Lung (tissue), 12 donors: ENCODE data around the gene NR2F1-AS1. TPM values are rescaled to one million over a fixed set of nuclear protein-coding genes. Genes with fewer than 3 reads are reported as not detected.

Source experiments
- ATAC-seq: fragments of 200-7000 bp; cut with Tn5 transposase; one replicate; pipeline ENCODE4 v1.9.1; 2020; ENCODE audit warnings: moderate number of reproducible peaks; ENCODE audit not compliant: insufficient read depth, low FRiP score
- DNase-seq, 3 donors: peaks; one replicate each; pipeline ENCODE4 v3.0.0-alpha.2; 2013 to 2017
- H3K27ac ChIP-seq, 2 donors: one replicate each; pipeline ENCODE4 v1.5.1; 2013; ENCODE audit warnings: mild to moderate bottlenecking in 2 of 2, moderate library complexity in 2 of 2, control low read depth in 1 of 2, inconsistent platforms in 1 of 2, low read depth in 1 of 2, low read length in 1 of 2
- H3K27me3 ChIP-seq, 3 donors: one replicate each; pipeline ENCODE4 v1.5.1; 2013; ENCODE audit warnings: low read length in 2 of 3; ENCODE audit not compliant: control insufficient read depth in 3 of 3, insufficient read depth in 3 of 3
- H3K36me3 ChIP-seq, 4 donors: one replicate each; pipeline ENCODE4 v1.5.1; 2013; ENCODE audit warnings: low read length in 4 of 4, mild to moderate bottlenecking in 1 of 4, moderate library complexity in 1 of 4; ENCODE audit not compliant: control insufficient read depth in 4 of 4, insufficient read depth in 4 of 4
- H3K4me1 ChIP-seq, 5 donors: one replicate each; pipeline ENCODE4 v1.5.1; 2013; ENCODE audit warnings: low read length in 5 of 5, mild to moderate bottlenecking in 2 of 5, moderate library complexity in 1 of 5; ENCODE audit not compliant: control insufficient read depth in 5 of 5, insufficient read depth in 5 of 5
- H3K4me3 ChIP-seq: one replicate; pipeline ENCODE4 v1.5.1; 2013; ENCODE audit warnings: mild to moderate bottlenecking, control low read depth, moderate library complexity
- H3K9ac ChIP-seq, 2 donors: one replicate each; pipeline ENCODE4 v1.5.1; 2013; ENCODE audit warnings: low read length in 2 of 2, control low read depth in 1 of 2; ENCODE audit not compliant: insufficient read depth in 1 of 2
- H3K9me3 ChIP-seq, 4 donors: one replicate each; pipeline ENCODE4 v1.5.1; 2013; ENCODE audit warnings: low read length in 3 of 4, mild to moderate bottlenecking in 1 of 4, moderate library complexity in 1 of 4; ENCODE audit not compliant: control insufficient read depth in 4 of 4, insufficient read depth in 3 of 4
- WGBS, 2 donors: extraction: QIAGEN DNeasy Blood & Tissue Kit; methylation state at CpG; one replicate each; pipeline ENCODE4 v1.1.7; 2013; 5-methylcytosine and 5-hydroxymethylcytosine counted together
- polyA plus RNA-seq, 2 donors: library from polyadenylated mRNA; stranded (reverse); fragments of 200-250 nt; gene quantifications; one replicate each; pipeline ENCODE4 v1.2.1, GENCODE V29; 2013
- total RNA-seq, 2 donors: library from RNA; depleted of rRNA in 1 of 2; stranded (reverse); fragments of >200 nt in 1 of 2; gene quantifications; one replicate each; pipeline ENCODE4 v1.2.1, GENCODE V29; 2014 to 2021
- TF ChIP-seq, protein P1 (sequence below): IDR thresholded peaks from 2 replicates; pipeline ENCODE4 v1.5.1; 2012; ENCODE audit warnings: mild to moderate bottlenecking; ENCODE audit errors: control extremely low read depth, extremely low read depth
- donor health status: control.
- donor health status: control.
- donor health status: Bipolar disorder and iron deficiency.
- donor health status: healthy.
- donor health status: DM: yes; HTN: yes; CAD: no.

Gene NR2F1-AS1
- total and polyA plus RNA-seq, 4 donors: 3.6 to 50.0 (median 10.9) TPM

DNA sequence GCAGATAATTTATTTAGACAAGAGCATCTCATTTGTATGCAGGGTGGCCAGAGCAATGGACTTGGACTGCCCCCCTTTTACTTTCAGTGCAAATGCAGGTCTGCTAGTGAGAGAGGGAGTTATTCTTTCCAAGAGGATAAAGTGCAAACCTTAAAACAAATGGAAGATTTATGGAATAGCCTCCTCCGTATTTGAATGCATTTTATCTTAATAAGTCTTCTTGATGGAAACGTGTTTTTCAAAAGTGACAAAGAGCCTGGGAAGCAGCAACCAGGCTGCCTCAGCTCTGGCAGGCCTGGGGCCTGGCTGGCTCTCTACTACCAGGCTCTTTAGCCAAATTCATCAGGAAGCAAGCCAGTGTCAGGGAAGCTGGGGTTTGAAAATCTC is 8.8 kb upstream of the NR2F1-AS1 start:
- Histone ChIP-seq H3K9ac (peak overlapping the region; percentile 20 to 100), H3K27ac (no peak overlapping the region), H3K4me3 (no peak overlapping the region), H3K4me1 (peaks cover 0 to 55% (median 9%) of the 10 kb centered on the region in 5 donors), H3K9me3 (peaks cover 0 to 15% (median 0%) of the 10 kb centered on the region in 4 donors), H3K27me3 (peaks cover 0 to 53% (median 4%) of the 10 kb centered on the region in 3 donors), H3K36me3 (peaks cover 0 to 69% (median 23%) of the 10 kb centered on the region in 4 donors)
- DNase-seq: peak in 2 of 3 donors; percentile 71 to 74
- TF ChIP-seq, protein P1, sequence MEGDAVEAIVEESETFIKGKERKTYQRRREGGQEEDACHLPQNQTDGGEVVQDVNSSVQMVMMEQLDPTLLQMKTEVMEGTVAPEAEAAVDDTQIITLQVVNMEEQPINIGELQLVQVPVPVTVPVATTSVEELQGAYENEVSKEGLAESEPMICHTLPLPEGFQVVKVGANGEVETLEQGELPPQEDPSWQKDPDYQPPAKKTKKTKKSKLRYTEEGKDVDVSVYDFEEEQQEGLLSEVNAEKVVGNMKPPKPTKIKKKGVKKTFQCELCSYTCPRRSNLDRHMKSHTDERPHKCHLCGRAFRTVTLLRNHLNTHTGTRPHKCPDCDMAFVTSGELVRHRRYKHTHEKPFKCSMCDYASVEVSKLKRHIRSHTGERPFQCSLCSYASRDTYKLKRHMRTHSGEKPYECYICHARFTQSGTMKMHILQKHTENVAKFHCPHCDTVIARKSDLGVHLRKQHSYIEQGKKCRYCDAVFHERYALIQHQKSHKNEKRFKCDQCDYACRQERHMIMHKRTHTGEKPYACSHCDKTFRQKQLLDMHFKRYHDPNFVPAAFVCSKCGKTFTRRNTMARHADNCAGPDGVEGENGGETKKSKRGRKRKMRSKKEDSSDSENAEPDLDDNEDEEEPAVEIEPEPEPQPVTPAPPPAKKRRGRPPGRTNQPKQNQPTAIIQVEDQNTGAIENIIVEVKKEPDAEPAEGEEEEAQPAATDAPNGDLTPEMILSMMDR: no peak
- 47 to 75% methylated on average over 2 of the region's 2 CpGs for WGBS, 2 donors
- no peak for ATAC-seq

DNA sequence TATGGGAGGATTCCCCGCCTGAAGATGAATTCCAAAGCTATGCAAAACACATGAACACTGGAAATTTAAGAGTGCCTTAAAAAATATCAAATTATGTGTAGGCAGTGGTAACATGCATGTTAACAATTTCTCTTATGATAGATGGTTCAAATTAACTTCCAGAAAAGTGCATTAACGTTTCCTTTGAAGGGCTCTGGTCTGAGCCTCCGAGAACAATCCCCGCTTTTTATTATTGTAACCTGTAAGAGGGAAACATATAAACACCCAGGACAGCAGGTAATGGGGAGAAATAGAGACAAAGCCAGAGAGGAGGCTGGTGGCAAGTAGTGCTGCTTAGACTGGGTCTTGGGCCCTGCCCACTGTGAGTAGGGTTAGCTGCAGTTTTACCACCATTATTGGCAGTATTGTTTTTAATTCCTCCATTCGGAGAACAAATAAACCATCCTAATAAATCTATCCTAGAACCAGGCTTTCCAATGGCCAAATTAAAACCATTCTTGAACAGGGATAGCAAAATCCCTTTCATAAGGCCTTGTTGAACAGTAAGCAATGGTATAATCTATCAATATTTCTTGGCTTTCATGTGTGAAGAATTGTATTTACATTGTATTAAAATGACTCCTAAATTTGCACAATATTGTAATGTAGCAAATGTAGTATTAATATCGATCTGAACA is 8.3 kb upstream of the NR2F1-AS1 start:
- WGBS, 2 donors: 53 to 73% methylated on average over 6 of the region's 6 CpGs
- Histone ChIP-seq H3K27me3 (peaks cover 0 to 50% (median 4%) of the 10 kb centered on the region in 3 donors), H3K4me3 (no peak overlapping the region)

DNA sequence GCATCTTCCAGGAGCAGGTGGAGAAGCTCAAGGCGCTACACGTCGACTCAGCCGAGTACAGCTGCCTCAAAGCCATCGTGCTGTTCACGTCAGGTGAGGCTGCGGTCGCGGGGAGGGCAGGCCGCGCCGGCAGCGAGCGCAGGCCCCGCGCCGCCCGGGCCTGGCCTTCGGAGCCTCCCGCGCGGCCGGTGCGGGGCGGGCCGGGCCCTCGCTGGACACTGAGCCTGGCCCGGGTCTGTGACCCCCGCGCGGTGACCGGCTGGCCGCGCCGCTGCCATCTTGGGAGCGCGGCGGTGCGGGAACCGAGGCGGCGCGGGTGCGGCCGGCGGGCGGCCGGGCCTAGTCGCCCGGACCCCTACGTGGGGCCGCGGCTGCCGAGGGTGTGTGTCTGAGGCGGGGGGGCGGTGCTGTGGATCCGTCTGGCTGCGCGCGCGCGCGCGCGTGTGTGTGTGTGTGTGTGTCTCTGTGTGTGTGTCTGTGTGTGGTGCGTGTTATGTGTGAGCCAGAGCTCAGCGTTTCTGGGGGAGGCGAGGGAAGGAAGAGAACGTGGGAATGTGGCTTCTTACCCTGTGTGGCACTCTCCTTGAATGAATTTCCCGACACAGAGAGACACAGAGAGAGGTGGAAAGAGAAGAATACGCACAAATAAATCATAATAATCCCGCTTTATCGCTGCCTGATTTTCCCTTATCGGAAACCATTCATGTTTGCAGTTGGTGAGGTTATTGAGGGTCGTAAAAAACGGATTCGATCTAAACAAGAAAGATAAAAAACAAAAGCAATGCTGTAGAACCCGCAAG is 7.5 kb upstream of the NR2F1-AS1 start:
- DNase-seq: peak; percentile 61 to 67 (median 62)
- H3K36me3 ChIP-seq: peaks cover 0 to 65% (median 21%) of the 10 kb centered on the region in 4 donors
- 14 to 23% methylated on average over 54 to 78 of the region's 78 CpGs for WGBS, 2 donors
- peaks cover 0 to 45% (median 4%) of the 10 kb centered on the region in 3 donors for H3K27me3 ChIP-seq
- H3K9ac ChIP-seq: peak overlapping the region; percentile 63 to 100
- peaks cover 0 to 42% (median 11%) of the 10 kb centered on the region in 5 donors for H3K4me1 ChIP-seq
- peaks cover 0 to 13% (median 0%) of the 10 kb centered on the region in 4 donors for H3K9me3 ChIP-seq
- TF ChIP-seq, protein P1: no peak
- peak overlapping the region; percentile 48 for H3K4me3 ChIP-seq
- no peak for ATAC-seq
- peak overlapping the region in 1 of 2 donors; percentile 75 for H3K27ac ChIP-seq

More for the DNA sequence above, 8.3 kb upstream of the NR2F1-AS1 start:
- H3K27ac ChIP-seq: no peak overlapping the region
- peaks cover 0 to 13% (median 0%) of the 10 kb centered on the region in 4 donors for H3K9me3 ChIP-seq
- H3K9ac ChIP-seq: peak overlapping the region; percentile 20 to 100
- DNase-seq: peak in 1 of 3 donors; percentile 69
- ATAC-seq: no peak
- peaks cover 0 to 64% (median 23%) of the 10 kb centered on the region in 4 donors for H3K36me3 ChIP-seq
- TF ChIP-seq, protein P1: no peak
- peaks cover 0 to 49% (median 9%) of the 10 kb centered on the region in 5 donors for H3K4me1 ChIP-seq
